ENCODE data around the gene GIT1.

GRCh38 chr17:29627951-29628350, 38.5 kb upstream of the GIT1 start:
- TF ChIP-seq EZH2 (IDR thresholded peaks at IDR 0.05; ENCODE audit: low read length, missing control alignments) (no peak), CTCF (conservative IDR thresholded peaks at IDR 0.05 in 1 of 2, IDR thresholded peaks at IDR 0.05 in 1 of 2; ENCODE audit: low read depth in 1 of 2, low read length in 2 of 2) (no peak)

Data from fibroblast of lung (primary cell).